ENCODE results near the gene HEXIM1. TPM values are rescaled to one million over a fixed set of nuclear protein-coding genes. Genes with fewer than 3 reads are reported as not detected.

Gene HEXIM1
- total RNA-seq, 4 donors from 2014 or later: 14.5 to 20.5 (median 16.1) TPM

DNA sequence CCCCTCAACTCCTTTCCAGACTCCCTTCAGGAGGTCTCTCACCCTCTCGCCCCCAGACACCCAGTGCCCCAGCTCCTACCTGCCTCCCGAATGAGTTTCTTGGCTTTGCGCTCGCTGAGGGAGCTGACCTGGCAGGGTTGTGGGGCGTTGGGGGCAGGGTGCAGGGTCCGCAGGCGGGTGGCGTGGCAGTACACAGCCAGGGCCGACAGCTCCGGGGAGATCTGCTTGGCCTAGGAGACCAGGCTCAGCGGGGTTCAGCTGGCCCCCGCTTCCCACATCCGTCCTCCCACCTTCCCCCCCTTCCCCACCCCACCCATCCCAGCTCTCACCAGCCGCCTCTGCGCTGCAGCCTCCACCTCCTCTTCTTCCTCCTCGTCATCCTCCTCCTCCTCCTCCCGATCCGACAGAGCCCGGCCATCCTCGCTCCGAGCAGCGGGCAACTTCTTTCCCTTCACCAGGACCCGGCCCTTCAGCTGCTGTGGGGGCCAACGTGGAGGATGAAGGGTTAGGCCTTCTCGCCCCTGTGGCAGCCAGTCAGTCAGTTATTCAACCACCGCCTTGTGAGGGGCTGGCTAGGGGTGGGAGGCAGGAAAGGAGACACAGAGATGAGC, 33.2 kb upstream of the HEXIM1 start:
- TF ChIP-seq, protein P1, sequence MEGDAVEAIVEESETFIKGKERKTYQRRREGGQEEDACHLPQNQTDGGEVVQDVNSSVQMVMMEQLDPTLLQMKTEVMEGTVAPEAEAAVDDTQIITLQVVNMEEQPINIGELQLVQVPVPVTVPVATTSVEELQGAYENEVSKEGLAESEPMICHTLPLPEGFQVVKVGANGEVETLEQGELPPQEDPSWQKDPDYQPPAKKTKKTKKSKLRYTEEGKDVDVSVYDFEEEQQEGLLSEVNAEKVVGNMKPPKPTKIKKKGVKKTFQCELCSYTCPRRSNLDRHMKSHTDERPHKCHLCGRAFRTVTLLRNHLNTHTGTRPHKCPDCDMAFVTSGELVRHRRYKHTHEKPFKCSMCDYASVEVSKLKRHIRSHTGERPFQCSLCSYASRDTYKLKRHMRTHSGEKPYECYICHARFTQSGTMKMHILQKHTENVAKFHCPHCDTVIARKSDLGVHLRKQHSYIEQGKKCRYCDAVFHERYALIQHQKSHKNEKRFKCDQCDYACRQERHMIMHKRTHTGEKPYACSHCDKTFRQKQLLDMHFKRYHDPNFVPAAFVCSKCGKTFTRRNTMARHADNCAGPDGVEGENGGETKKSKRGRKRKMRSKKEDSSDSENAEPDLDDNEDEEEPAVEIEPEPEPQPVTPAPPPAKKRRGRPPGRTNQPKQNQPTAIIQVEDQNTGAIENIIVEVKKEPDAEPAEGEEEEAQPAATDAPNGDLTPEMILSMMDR (IDR thresholded peaks at IDR 0.05; ENCODE audit: low read depth): no peak

DNA sequence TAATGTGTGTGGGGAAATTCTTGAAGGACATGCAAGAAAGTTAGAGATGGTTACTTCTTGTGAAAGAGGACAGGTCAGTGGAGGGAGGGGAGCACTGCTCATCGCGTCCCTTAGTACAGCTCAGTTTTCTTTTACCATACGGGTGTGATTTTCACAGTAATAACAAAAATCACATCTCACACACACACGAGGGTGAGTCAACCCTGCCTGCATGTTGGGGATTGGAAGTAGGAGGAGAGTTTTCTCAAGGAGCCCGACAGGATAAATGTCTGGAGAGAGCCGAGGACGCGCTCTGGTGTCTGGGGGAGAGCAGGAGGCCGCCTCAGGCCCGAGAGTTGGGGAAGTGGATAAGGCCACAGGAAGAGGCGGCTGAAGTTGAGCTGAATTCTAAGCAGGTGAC, 32.4 kb upstream of the HEXIM1 start:
- TF ChIP-seq, protein P1 (IDR thresholded peaks at IDR 0.05; ENCODE audit: low read depth): no peak

- TF ChIP-seq, protein P1 (IDR thresholded peaks at IDR 0.05; ENCODE audit: low read depth): no peak
Measured at GRCh38 chr17:45116434-45117016, 31.8 kb upstream of the HEXIM1 start.

DNA sequence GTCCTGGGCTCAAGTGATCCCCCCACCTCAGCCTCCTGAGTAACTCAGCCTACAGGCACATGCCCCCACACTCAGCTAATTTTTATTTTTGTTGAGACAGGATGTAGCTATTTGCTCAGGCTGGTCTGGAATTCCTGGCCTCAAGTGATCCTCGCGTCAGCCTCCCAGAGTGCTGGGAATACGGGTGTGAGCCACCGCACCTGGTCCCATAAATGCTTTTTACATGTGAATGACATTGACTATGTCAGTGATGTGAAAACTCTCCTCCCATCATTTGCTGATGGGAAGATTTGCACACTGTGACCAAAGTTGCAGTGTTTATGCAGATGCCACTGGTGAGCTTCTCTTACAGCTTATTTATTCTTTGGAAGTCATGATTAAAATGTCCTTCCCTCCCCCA, 30.9 kb upstream of the HEXIM1 start:
- TF ChIP-seq, protein P1 (IDR thresholded peaks at IDR 0.05; ENCODE audit: low read depth): no peak

DNA sequence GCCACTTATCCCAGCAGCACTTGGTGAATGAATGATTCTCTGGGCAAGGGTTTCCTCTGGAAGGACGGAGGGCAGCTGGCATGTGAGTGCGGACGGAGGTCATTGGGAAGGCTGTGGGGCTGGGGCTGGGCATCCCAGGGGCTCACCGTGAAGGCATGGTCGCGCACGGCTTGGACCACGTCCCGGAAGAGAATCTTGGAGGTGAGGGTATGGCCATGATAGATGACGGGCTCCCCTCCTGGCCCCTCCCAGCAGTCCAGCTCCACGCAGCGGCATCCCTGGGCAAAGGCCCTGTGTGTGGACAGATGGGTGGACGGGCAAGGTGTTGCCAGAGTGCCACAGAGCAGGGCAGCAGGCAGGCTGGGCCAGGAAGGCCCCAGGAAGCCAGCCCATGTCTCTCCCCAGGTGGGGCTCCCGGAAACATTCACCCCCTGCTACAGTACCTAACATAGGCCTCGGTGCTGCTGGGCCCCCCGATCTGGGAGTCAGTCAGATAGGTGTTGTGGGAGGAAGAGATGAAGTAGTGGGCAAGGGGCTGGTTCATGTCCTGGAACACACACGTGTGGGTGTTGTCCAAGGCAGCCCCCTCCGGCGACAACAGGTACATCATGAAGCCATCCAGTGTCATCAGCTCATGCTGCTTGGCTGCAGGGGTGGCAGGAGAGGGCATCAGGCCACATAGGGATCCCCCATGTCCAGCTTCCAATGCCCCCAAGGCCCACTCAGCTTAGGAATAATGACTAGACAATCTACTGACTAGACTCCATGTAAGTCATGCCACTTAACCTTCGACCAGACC, 30.2 kb upstream of the HEXIM1 start:
- TF ChIP-seq, protein P1 (IDR thresholded peaks at IDR 0.05; ENCODE audit: low read depth): no peak

DNA sequence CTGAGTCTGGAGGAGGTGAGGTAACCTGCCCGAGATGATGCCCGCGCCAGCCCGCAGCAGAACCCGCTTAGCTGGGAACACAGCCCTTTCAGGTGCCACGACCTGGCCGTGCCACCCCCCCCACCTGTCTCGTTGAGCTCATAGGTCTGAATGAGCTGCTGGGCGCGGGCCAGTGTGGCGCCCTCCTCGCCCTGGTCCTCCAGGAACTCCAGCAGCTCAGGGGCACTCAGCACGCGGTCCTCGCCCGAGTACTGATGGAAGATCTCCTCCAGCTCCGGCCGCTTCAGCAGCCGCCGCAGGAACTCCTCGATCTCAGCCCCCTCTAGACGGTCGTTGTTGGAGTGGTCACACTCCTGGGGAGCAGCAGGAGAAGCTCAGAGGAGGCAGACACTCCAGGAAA, 29.6 kb upstream of the HEXIM1 start:
- TF ChIP-seq, protein P1 (IDR thresholded peaks at IDR 0.05; ENCODE audit: low read depth): no peak

- TF ChIP-seq, protein P1 (IDR thresholded peaks at IDR 0.05; ENCODE audit: low read depth): no peak
Measured at GRCh38 chr17:45119964-45120363, 28.3 kb upstream of the HEXIM1 start.

All from subcutaneous adipose tissue (tissue), 4 donors.